Right lobe of liver (tissue), 4 donors: ENCODE measurements around the gene CRYL1.

Source experiments
- POLR2A ChIP-seq: fragments of 450-650 bp; IDR thresholded peaks from one replicate; pipeline ENCODE4 v1.6.1; 2017; ENCODE audit warnings: antibody characterized with exemption, mild to moderate bottlenecking
- TF ChIP-seq, protein P1 (sequence below), 4 donors: fragments of 200-600 bp in 3 of 4; fragments of 450-650 bp in 1 of 4; IDR thresholded peaks; one replicate each; pipeline versions ENCODE4 v1.5.1 to v1.8.0; 2016 to 2022; ENCODE audit warnings: antibody characterized with exemption in 4 of 4, mild to moderate bottlenecking in 2 of 4
- donor health status: DM: no; HTN: no; CAD: no.
- donor health status: DM: no; HTN: no; CAD: no.
- donor health status: DM: no; HTN: yes; CAD: no.

DNA sequence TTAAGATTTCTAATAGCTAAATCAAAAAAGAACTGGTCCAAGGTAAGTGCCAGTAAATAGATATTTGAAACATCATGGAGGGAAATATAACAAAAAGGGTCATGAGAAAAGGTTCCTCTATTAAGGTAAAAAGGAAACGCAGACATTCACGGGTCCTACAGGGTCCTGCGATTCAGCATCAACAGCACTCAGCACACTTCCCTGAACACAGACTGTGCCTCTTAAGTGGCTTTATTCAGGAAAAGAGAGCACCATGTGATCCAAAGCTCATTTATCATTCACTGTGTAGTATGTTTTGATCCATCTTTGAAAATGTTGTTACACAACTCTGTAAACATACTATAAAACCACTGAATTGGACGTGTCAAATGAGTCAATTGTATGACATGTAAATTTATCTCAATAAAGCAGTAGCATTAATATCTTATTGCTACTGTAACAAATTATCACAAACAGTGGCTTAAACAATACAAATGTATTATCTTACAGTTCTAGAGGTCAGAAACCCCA lies 33.7 kb downstream of the CRYL1 start:
- TF ChIP-seq, protein P1, sequence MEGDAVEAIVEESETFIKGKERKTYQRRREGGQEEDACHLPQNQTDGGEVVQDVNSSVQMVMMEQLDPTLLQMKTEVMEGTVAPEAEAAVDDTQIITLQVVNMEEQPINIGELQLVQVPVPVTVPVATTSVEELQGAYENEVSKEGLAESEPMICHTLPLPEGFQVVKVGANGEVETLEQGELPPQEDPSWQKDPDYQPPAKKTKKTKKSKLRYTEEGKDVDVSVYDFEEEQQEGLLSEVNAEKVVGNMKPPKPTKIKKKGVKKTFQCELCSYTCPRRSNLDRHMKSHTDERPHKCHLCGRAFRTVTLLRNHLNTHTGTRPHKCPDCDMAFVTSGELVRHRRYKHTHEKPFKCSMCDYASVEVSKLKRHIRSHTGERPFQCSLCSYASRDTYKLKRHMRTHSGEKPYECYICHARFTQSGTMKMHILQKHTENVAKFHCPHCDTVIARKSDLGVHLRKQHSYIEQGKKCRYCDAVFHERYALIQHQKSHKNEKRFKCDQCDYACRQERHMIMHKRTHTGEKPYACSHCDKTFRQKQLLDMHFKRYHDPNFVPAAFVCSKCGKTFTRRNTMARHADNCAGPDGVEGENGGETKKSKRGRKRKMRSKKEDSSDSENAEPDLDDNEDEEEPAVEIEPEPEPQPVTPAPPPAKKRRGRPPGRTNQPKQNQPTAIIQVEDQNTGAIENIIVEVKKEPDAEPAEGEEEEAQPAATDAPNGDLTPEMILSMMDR (IDR thresholded peaks at IDR 0.05) = no peak
- no peak for TF ChIP-seq POLR2A
